HFF-Myc (cell line): ENCODE measurements around the gene CXXC4.

Experiments used
- DNase-seq: peaks from one replicate; pipeline ENCODE4 v3.0.0-alpha.2; 2011; ENCODE audit warnings: low read depth; ENCODE audit errors: extremely low read depth
- H3K4me3 ChIP-seq: replicated peaks from 2 replicates; pipeline ENCODE4 v1.5.1; 2011; ENCODE audit warnings: low read depth, mild to moderate bottlenecking, control low read depth, low read length
- TF ChIP-seq, protein P1 (sequence below): IDR thresholded peaks from 2 replicates; pipeline ENCODE4 v1.5.1; 2012; ENCODE audit warnings: mild to moderate bottlenecking, low read depth, low read length, control low read depth; ENCODE audit errors: missing control alignments

The CXXC4 gene

GRCh38 chr4:104494822-104495559 lies at the start of gene CXXC4:
TSS of gene CXXC4 (minus strand) at chr4:104494894. CDS start at chr4:104491802, 3,092 bp downstream.
- TF ChIP-seq, protein P1, sequence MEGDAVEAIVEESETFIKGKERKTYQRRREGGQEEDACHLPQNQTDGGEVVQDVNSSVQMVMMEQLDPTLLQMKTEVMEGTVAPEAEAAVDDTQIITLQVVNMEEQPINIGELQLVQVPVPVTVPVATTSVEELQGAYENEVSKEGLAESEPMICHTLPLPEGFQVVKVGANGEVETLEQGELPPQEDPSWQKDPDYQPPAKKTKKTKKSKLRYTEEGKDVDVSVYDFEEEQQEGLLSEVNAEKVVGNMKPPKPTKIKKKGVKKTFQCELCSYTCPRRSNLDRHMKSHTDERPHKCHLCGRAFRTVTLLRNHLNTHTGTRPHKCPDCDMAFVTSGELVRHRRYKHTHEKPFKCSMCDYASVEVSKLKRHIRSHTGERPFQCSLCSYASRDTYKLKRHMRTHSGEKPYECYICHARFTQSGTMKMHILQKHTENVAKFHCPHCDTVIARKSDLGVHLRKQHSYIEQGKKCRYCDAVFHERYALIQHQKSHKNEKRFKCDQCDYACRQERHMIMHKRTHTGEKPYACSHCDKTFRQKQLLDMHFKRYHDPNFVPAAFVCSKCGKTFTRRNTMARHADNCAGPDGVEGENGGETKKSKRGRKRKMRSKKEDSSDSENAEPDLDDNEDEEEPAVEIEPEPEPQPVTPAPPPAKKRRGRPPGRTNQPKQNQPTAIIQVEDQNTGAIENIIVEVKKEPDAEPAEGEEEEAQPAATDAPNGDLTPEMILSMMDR, result no peak
- peak within 1 kb of the TSS; percentile 34 for H3K4me3 ChIP-seq
- DNase-seq, result no peak

GRCh38 chr4:104533156-104533555 lies 38.5 kb upstream of the CXXC4 start:
- no peak for DNase-seq
- TF ChIP-seq, protein P1, result no peak
- H3K4me3 ChIP-seq, result no peak overlapping the region

GRCh38 chr4:104532677-104533076 lies 38.0 kb upstream of the CXXC4 start:
- TF ChIP-seq, protein P1, result no peak
- DNase-seq, result no peak
- no peak overlapping the region for H3K4me3 ChIP-seq

GRCh38 chr4:104531390-104531789 lies 36.7 kb upstream of the CXXC4 start:
- DNase-seq, result no peak
- no peak overlapping the region for H3K4me3 ChIP-seq
- TF ChIP-seq, protein P1, result no peak

DNA sequence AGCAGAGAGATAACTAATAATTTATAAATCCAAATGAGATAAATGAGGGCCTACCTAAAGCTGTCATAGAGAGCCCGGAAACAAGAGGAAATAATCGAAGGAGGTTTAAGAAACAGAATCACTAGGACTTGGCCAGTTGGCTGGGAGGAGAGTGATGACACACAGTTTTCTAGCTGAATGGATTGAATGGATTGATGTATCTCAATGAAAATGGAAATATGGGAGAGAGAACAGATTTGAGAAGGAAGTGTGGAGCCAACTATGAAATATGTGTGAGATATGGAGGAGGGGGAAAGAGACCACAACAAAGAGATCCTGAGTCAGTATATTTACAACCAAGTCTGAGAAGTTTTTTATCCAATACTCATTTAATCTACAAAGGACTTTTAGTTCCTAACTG lies 35.7 kb upstream of the CXXC4 start:
- no peak overlapping the region for H3K4me3 ChIP-seq
- TF ChIP-seq, protein P1, result no peak
- DNase-seq, result no peak

- H3K4me3 ChIP-seq, result no peak overlapping the region
- TF ChIP-seq, protein P1, result no peak
- DNase-seq, result no peak
Measured at GRCh38 chr4:104524591-104524990, 29.9 kb upstream of the CXXC4 start.

GRCh38 chr4:104524026-104524425 lies 29.3 kb upstream of the CXXC4 start:
- H3K4me3 ChIP-seq, result no peak overlapping the region
- TF ChIP-seq, protein P1, result no peak

More at GRCh38 chr4:104524026-104524425, 29.3 kb upstream of the CXXC4 start:
- no peak for DNase-seq
